Measurements from ENCODE around the gene RBM4B.

RBM4B gene

DNA sequence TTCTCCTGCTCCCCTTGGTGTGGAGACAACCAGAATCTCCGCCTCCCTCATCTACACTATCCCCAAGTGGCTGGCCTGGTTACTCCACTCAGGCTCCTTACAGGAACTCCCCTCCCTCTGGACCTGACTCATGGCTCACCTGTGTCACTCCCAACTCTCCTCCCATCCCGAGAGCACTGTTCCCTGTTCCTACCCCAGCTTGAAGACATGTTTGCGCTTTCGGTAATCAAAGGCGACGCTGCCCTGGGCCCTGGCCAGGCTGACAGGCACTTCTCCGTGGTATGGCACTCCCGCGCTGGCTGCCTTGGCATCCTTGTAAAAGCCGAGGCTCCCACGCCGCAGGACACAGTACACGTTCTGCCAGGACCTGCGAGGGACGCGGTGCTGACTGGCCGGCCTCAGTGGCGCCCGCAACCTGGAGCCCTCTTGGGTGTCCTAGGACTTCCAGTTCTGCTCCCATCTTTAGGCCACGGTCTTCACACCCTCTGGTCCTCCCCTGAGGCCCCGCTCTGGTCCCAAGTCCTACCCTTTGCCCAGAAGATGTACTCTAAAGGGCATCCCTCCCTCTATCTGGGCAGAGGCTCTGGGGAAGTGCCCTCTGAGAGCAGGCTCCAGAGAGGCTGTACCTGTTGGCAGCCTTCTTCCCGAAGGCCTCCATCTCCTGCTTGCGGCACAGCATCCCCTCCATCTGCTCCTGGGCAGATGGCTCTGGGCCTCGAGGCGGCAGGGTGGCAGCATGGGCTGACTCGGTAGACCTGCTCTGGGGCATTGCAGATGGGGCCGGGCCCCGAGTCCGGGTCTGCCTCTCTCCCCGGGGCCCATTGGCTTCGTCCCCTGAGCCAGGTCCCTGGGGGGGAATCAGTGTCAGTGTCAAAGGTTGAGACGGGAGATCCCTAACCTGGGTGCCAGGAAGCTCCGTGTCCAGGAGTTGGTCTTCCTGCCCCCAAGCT, 9.4 kb upstream of the RBM4B start:
- DNase-seq, result no peak

DNA sequence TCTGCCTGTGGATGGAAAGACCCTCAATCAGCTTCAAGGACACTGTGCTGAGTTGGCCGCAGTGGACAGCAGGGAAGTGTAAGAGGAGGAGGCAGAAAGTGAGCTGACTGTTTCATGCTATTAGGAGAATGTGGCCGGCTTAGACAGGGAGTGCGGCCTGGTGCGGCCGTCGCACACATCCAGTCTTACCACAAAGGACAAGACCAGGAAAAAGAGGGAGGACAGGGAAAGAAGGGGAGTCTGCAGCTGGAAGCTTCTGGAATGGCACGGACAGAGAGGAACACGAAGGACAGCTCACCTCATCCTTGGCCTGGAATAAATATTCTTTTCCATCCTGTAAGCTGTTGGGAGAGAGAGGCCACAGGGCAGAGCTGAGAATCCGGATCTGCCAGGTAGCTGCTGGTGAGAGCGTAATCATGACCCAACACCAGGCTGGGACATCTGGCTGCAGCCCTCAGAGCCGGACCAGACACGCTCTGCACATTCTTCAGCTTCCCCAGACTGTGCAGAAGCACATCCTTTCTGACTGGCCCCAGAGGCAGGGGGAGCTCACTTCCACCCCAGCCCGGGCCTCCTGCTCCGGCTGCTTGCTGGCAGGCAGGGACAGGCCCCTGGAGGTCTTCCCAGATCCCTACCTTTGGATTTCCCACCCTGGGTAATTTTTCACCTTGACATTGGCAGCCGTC, 8.6 kb upstream of the RBM4B start:
- no peak for DNase-seq

DNA sequence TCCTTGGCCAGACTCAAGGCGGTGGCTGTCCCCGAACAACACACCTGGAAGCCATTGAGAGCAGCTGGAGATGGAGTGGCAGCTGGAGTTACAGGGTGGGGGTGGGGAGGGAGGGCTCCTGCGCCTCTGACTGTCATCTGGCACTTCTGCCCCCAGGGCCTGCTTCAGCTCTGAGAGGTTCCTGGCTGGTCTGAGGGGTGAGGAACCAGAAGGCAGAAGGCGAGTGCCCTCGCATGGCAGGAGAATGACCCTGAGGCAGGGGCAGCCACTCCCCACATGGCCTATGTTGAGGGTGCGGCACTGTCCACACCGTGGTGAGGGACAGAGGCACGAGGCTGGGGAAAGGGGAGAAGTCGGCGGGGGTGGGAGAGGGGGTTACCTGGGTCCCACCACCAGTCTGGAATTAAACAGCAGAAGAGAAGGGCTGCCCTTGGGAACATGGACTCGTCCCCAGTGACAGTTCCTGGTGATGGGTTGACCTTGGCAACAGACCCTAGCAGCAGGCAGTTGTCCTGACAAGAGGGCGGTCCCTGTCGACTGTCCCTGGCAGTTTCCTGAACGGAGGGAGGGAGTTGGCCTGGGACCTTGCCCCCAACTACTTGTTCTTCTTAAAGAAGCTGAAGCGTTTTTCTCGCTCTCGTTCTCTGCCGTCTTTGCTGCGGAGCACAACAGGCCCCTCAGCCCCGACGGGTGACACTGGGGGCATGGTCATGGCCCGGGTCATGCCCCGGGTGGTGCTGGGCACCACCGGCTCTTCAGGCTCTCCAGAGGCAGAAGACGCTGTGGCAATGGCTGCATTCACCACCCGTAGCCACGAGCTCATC, 7.8 kb upstream of the RBM4B start:
- DNase-seq, result no peak

DNA sequence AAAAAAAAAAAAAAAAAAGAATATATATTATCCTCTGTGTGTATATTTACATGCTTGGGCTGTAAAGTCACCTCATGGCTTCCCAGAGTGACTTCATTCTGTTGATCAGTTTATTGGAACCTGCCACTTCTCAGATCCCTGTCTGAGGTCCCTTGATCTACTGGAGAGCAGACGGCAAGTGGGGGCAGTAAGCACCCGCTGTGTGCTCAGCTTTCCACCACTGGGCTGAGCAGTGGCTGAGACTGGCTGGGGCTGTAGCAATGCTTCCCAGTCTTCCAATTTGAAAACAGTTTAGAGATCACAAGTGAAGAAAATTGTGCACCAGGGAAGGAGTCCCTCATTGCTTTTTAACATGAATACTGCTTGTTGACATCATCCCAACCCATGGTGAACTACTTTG, 6.9 kb upstream of the RBM4B start:
- no peak for DNase-seq

DNA sequence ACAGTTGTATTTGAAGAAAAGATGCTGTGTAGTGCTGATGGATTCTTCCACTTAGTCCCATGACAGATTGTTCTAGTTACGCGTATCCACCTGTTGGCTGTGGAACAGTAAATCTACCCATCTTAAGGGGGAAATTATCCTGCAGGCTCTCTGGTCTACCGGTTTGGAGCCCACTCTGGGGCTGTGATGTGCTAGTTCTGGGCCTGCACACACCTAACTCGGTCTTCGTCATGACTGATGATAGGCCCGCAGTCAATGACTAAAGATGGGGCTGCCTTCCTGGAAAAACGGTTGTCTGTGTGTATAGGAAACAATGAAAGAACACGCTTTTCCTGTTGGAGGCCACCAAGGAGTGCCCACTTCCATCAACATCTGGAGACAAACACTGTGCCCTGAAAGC, 6.2 kb upstream of the RBM4B start:
- no peak for DNase-seq

DNA sequence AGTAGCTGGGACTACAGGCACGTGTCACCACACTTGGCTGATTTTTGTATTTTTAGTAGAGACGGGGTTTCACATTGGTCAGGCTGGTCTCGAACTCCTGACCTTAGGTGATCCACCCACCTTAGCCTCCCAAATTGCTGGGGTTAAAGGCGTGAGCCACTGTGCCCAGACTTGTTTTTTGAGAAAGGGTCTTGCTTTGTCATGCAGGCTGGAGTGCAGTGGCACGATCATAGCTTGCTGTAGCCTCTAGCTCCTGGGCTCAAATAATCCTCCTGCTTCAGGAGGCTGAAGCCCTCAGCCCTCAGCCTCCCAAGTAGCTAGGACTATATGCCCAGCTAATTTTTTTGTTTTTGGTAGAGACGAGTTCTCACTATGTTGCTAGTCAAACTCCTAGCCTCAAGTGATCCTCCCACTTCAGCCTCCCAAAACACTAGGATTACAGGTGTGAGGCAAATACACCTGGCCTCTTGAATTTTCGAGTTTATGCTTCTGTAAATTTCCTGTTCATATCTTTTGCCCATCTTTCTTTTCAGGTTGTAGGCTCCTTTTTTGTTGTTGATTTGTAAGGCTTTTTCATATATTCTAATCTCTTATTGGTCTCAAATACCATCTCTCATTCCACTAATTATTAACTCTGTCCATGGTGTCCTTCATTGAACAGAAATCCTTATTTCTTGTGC, 3.4 kb upstream of the RBM4B start:
- DNase-seq, result no peak

DNA sequence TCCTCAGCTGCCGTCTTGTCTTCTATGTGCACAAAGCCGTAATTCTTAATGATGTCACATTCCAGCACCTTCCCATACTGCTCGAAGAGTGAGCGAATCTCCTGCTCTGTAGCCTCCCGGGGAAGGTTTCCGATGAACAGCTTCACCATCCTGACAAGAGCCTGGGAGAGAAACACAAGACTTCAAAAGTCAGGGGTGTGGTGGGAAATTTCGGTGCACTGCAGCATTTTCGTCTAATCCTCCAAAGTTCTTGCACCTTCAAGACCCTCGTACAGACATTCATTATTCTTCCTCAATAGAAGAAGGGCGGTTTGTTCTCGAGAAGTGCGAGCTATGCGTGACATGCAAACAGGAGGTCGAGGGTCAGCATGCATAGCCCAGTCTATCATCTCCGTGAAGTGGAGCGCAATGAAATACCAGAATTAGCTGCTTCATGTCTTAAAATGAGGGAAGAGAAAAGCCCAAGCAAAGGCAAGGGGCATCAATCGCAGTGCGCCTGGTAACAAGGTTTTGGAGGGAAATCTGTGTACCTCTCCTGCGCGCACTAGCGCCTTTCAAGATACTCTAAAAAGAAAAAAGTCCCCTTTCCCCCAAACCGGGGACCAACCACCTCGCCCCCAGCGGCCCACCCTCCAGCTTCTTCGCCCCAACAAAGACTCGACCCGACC, 622 bp downstream of the RBM4B start:
- DNase-seq, result no peak

DNA sequence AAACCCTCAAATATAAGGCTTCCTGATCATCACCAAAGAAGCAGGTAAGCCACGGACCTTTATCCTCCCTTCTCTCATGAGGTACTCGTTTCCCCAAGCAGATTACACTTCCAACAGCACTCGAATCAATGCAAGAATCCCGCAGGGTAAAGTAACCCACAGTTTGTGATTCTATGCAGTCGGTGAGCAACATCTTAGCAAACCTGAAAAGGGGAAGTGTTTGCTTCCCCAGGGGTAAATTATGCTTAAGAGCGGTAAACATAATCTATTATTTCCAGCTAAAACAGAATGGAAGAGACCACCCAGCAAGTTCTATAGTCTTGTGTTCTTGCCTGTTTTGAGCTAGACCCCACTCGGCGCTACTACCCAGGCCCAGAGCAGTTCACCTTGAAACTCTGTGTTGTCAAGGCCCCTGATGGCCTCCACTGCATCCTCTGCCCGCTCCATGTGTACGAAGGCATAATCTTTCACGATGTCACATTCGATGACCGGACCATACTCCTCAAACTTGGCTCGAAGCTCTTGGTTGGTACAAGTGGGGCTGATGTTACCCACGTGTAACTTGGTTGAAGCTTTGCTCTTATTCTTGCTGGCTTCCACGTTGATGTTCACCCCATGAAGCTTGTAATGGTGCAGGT, 1.3 kb downstream of the RBM4B start:
- DNase-seq, result peak; percentile 13 to 18

DNA sequence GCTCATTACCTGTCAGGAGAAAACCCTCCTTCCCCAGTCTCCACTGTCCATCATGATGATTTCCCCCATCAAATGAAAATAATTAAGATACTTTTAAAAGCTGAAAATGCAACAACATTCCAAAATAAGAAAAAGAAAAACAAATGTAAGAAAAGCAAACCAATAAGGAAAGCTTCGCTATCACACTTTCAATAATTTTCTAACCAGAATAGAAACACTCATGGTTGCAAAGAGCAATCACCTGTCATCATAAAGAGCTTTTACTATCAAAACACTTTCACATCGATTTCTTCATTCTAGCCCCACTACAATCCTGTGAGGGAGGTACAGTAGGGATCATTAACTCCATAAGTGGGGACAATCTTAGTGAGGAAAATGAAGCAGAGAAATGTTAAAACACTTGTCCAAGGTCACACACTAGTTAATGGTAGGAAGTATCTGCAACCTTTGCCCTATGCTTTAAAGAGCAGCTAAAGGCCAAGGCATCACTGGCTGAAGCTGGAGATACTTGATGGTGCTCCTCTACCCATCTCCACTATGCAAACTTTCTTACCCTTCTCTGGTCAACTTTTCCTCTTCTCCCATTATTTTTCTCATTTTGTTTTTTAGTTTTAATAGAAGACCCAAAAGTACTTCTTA, 2.6 kb downstream of the RBM4B start:
- no peak for DNase-seq

DNA sequence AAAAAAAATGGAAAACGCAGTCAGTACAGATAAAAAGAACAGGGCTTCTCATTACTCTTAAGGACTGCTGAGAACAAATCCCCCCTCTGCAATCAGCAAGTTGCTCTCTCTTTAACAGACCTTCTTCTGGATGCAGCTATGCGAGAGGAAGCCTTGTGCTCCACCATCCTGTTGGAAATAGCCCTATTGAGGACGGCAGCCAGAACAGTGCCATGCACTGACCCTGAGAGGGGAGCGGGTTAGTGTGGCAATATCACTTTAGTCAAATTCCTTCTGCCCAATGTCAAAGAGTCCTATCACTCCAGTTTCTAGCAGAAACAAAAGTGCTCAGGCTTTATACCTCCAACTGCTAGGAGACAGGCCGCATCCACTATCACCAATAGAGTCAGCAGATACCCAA, 6.9 kb downstream of the RBM4B start:
- no peak for DNase-seq

DNA sequence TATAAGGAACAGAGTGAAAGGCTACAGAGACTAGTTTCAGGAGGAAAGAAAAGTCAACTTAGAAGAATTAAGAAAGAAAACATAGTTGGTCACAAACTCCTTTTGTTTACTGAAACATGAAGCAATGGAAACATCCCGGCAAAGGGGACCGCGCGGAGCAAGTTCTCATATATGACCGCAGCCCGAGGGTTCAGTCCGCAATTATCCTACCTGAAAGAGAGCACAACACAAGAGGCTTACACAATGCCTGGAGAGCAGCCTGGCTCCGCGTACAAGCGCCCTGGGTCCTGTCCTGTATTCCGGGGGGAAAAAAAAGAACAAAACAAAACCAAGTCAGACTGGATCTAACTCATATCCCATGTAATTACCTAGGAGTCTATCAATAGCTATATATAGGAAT, 12.3 kb downstream of the RBM4B start:
- DNase-seq, result no peak

DNA sequence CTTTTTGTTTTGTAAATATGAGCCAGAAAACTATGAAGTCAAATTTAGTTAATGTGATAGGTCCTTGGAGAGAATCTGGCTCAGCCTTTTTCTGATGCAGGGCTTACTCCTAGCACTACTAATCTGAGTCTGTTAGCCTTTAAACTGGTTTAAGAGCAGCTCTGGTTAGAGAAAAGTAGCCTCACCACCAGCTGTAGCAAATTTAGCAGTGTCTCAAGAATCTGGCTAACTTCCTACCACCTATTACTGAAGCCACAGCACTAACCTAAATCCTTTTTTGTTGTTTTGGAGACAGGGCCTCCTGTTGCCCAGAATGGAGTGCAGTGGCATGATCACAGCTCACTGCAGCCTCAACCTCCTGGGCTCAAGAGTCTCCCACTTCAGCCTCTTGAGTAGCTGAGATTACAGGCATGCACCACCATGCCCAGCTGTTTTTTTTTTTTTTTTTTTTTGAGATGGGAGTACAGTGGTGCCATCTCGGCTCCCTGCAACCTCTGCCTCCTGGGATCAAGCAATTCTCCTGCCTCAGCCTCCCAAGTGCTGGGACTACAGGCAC, 13.9 kb downstream of the RBM4B start:
- no peak for DNase-seq

DNA sequence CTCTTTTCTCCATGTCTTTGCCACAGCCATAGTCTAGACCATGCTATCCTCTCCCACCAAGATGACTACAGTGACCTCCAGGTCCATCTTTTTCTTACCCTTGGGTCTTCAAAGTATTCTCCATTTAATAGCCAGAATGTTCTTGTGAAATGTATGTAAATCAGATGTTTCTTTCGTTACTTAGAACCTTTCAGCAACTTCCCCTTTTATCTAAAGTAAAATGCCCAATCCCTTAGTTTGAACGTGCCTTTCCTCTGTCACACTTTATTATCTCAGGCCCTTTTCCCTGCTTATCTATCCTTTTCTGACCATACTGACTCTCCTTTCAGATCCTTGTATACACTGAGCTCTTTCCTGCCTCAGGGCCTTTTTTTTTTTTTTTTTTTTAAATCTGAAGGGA, 17.9 kb downstream of the RBM4B start:
- peak; percentile 46 to 48 for DNase-seq

DNA sequence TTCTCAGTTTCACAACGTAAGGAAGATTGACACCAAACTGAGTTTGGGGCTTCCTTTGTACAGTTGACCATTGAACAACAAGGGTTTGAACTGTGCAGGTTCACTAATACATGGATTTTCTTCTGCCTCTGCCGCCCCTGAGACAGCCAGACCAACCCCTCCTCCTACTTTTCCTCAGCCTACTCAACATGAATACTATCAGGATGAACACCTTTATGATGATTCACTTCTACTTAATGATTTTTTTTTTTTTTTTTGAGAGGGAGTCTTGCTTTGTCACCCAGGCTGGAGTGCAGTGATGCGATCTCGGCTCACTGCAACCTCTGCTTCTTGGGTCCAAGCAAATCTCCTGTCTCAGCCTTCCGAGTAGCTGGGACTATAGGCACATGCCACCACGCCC, 24.6 kb downstream of the RBM4B start:
- no peak for DNase-seq

DNA sequence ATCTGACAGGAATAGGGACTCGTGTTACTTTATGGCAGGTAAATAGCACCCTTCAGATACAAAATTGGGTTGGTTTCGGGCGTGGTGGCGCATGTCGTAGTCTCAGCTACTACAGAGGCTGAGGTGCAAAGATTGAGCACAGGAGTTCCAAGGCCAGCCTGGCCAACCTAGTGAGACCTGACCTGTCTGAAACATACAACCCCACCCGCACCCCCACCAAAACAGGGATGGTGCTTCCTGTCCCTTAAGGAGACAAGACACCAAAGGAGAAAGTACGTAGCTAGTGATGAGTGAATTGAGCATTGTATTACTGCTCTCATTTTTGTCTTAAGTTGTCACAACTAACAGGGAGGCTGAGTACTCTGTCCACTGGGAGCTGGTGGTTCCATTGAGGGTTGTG, 25.0 kb downstream of the RBM4B start:
- DNase-seq, result no peak

DNA sequence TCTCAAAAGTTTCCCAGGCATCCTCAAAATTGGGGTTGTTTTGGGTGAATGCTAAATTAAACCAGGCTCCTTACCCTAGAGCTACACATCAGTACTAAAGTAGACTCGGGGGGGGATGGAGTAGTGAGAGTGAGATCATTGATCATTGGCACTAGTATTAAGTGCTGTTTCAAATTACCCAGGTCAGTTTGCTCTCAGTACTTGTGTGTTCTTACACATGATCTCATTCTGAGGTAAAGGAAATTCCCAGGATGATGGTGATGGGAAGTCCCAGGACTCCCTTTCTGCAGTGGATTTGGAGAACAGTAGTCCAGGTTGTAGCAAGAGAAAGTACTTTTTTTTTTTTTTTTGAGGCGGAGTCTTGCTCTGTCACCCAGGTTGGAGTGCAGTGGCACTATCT, 26.7 kb downstream of the RBM4B start:
- DNase-seq, result peak; percentile 19 to 78

DNA sequence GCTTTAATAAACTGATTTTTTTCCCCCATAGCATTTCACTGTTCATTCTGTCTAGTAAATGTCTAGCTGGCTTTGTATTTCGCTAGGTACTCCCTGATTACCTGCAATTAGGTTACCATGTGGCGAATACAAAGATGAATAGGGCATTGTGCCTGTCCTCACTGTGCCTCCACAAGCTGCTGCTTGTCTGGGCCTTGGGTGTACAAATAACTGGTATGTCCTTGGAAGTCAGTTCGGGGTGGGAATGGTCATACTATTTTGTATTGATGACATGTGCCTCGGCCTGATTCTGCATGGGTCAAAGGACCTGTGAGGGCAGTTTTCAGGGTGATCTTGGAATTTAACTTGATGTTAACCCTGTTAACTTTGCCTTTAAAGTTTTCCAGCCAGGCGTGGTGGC, 27.8 kb downstream of the RBM4B start:
- DNase-seq, result no peak

DNA sequence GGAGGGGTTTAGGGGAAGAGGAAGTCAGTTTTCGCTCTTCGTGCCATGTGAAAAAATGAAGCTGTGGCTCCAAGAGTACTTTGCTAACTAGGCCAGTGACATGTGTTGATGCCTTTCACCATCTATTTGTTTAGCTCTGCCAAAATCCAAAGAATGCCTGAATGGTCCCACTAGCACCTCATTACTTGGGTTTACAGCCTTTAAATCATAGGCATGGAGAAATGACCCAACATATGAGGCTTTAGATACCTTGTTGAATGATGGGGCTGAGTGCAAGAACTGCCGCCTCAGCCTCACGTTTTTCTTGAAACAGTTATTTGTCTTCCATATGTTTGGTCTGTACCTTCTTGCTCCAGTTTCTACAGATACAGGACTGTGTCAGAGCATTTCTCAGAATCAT, 30.9 kb downstream of the RBM4B start:
- no peak for DNase-seq

DNA sequence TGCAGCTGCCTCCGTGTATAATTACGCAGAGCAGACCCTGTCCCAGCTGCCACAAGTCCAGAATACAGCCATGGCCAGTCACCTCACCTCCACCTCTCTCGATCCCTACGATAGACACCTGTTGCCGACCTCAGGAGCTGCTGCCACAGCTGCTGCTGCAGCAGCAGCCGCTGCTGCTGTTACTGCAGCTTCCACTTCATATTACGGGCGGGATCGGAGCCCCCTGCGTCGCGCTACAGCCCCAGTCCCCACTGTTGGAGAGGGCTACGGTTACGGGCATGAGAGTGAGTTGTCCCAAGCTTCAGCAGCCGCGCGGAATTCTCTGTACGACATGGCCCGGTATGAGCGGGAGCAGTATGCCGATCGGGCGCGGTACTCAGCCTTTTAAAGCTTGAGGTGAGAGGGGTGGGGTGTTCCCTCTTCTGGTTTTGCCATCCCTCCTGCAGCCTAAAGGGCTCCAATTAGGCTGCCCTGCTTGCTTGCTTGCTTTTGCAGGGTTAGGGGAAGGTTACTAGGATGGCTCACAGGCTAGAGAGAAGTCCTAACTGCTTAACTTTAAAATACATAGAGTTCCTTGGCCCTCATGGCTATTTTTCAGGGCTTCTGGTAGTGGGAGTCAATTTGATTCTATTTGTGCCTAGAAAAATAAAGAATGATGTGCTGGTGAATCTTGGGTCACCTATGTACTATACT, 33.8 kb downstream of the RBM4B start:
- no peak for DNase-seq

DNA sequence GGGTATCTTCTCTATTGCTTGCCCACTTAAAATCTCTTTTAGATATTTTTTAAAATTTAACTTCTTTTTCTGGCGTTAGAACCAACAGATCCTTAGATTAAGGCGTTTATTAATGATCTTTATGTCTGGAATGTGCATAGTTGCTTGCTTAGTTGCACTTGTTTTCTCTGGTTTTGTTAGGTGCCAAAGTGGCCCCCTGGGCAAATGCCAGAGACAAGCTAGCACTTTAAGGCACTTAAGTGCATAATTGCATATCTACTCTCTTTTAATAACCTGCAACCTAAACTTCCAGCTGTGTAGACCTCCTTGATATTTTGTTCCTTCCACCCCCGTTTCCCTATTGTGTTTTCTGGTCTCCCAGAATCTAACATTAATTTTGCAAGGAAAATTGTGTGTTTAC, 35.9 kb downstream of the RBM4B start:
- DNase-seq, result no peak

All from inflammatory macrophage treated with lipopolysaccharide for 1 hour (primary cell).